Spleen (tissue), 7 donors: Measurements from ENCODE around the gene DNM3.

ENCODE experiments used
- POLR2A ChIP-seq, 3 donors: fragments of 450-650 bp; IDR thresholded peaks; one replicate each; pipeline ENCODE4 v1.5.1; 2017; ENCODE audit warnings: antibody characterized with exemption in 3 of 3, mild to moderate bottlenecking in 1 of 3
- TF ChIP-seq, protein P1 (sequence below), 11 experiments: fragments of 200-600 bp in 7 of 11; fragments of 450-650 bp in 4 of 11; sonication (generic) in 4 of 11; IDR thresholded peaks in 8 of 11; conservative IDR thresholded peaks in 3 of 11; 1 replicate in 7 of 11; 2 replicates in 4 of 11; pipeline versions ENCODE4 v1.4.0 to v1.8.0; 2016 to 2021; ENCODE audit warnings: antibody characterized with exemption in 11 of 11, inconsistent platforms in 4 of 11, mild to moderate bottlenecking in 1 of 11
- donor health status: DM: no; HTN: no; CAD: no; lungs with moderate emphysema.
- donor health status: DM: no; HTN: no; CAD: no.
- donor health status: DM: no; HTN: no; CAD: no.

DNA sequence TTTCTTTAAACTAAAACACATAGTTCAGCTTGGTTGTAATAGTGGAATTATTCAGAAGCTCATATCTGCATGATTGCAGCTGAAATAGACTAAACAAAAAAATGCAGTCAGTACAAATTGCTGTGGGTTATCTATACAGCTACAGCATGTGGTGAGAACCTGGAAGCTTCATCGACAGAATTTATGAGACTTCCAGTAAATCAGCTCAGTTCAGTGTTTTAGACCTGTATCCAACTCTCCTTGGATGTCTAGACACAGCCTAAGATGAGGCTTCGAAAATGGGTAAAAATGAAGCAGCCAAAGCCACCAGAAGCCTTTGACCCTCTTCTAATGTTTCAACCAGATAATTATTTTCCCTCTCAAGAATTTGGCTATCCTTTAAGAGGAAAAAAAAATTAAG is 452.1 kb downstream of the DNM3 start:
- TF ChIP-seq POLR2A (IDR thresholded peaks at IDR 0.05): no peak
- TF ChIP-seq, protein P1, sequence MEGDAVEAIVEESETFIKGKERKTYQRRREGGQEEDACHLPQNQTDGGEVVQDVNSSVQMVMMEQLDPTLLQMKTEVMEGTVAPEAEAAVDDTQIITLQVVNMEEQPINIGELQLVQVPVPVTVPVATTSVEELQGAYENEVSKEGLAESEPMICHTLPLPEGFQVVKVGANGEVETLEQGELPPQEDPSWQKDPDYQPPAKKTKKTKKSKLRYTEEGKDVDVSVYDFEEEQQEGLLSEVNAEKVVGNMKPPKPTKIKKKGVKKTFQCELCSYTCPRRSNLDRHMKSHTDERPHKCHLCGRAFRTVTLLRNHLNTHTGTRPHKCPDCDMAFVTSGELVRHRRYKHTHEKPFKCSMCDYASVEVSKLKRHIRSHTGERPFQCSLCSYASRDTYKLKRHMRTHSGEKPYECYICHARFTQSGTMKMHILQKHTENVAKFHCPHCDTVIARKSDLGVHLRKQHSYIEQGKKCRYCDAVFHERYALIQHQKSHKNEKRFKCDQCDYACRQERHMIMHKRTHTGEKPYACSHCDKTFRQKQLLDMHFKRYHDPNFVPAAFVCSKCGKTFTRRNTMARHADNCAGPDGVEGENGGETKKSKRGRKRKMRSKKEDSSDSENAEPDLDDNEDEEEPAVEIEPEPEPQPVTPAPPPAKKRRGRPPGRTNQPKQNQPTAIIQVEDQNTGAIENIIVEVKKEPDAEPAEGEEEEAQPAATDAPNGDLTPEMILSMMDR (IDR thresholded peaks at IDR 0.05 in 8 of 11, conservative IDR thresholded peaks at IDR 0.05 in 3 of 11): no peak
